ENCODE measurements around the gene STAG1. TPM values are rescaled to one million over a fixed set of nuclear protein-coding genes. Genes with fewer than 3 reads are reported as not detected.

Gene STAG1
- total RNA-seq, 1 experiment from 2014 or later: 34.6 TPM

DNA sequence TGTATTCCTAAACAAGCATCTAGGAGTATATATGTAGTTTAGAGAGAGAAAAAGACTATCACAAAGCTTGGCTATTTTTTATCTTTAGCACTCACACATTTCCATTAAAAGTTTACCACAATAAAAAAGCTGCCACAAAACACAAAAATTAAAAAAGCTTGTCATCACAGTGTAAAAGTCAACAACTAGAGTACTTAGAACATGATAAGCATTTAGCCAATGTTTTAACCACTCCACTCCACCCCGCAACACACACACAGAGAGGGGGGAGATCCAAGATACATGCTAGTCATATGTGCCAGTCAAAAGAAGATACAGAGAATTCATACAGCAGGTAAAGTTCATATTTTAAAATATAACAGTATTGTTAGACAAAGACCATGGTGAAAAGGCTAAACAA, 79.7 kb downstream of the STAG1 start:
- no peak for DNase-seq
- H3K4ac ChIP-seq (ENCODE audit: low read depth, low read length): no peak overlapping the region
- no peak overlapping the region for H2BK120ac ChIP-seq (ENCODE audit: low read depth, low read length, poor library complexity, severe bottlenecking)
- no peaks in the 10 kb centered on the region for H3K23me2 ChIP-seq (ENCODE audit: insufficient read length, low read depth, low read length, poor library complexity, severe bottlenecking)
- no peak overlapping the region for H3K56ac ChIP-seq (ENCODE audit: insufficient read length, low read depth, low read length)
- H3K79me2 ChIP-seq (ENCODE audit: insufficient read depth, low read length): peaks cover 3% of the 10 kb centered on the region; the same call in 1 of the 2 replicates
- no peak overlapping the region for H2BK15ac ChIP-seq (ENCODE audit: low read depth, low read length)
- Mint-ChIP-seq H3K4me3 (no peak overlapping the region), H3K9me3 (no peaks in the 10 kb centered on the region; a peak in 1 of 5 replicates), H3K4me1 (no peaks in the 10 kb centered on the region; a peak in 1 of 4 replicates), H3K27me3 (ENCODE audit: low read depth) (no peaks in the 10 kb centered on the region), H3K36me3 (ENCODE audit: insufficient read depth in 1 of 3, low read depth in 3 of 3) (peaks cover 0 to 6% (median 0%) of the 10 kb centered on the region in 3 experiments; a peak in 1 of 7 replicates), H3K27ac (peak overlapping the region in 1 of 3 experiments; percentile 85; a peak in 1 of 7 replicates)
- H2BK12ac ChIP-seq (ENCODE audit: insufficient read length, low read depth, low read length): no peak overlapping the region
- no peak overlapping the region for H2AK5ac ChIP-seq (ENCODE audit: insufficient read length, low read length)
- no peak overlapping the region for H2BK20ac ChIP-seq (ENCODE audit: low read depth, low read length, poor library complexity, severe bottlenecking)
- H4K20me1 ChIP-seq (ENCODE audit: control insufficient read depth, insufficient read depth, insufficient read length): no peaks in the 10 kb centered on the region
- H4K91ac ChIP-seq (ENCODE audit: insufficient read length, low read depth, low read length): no peak overlapping the region
- no peak overlapping the region for H4K8ac ChIP-seq (replicated peaks; ENCODE audit: insufficient read length, low read depth, low read length)
- H3K14ac ChIP-seq (ENCODE audit: insufficient read depth, low read length): no peak overlapping the region
- H3K27me3 ChIP-seq (ENCODE audit: insufficient read depth, low read length): no peaks in the 10 kb centered on the region
- H2BK5ac ChIP-seq (ENCODE audit: insufficient read length, low read length): no peak overlapping the region
- no peak overlapping the region for H2AFZ ChIP-seq (ENCODE audit: low read length)
- no peak overlapping the region for H3K18ac ChIP-seq (ENCODE audit: insufficient read length, low read depth, low read length)
- no CpG with 5 or more reads among the region's 1 CpG for WGBS (ENCODE audit: extremely low coverage, insufficient read length, low lambda C conversion rate)
- H3K9me3 ChIP-seq (ENCODE audit: control insufficient read depth, low read depth, low read length): no peaks in the 10 kb centered on the region
- no peak overlapping the region for H4K5ac ChIP-seq (ENCODE audit: insufficient read length, low read depth, low read length)
- no peak overlapping the region for H3K4me2 ChIP-seq (ENCODE audit: insufficient read depth, insufficient read length, low read length)
- no peak overlapping the region for H3K27ac ChIP-seq (ENCODE audit: insufficient read length, low read depth, low read length)
- no peaks in the 10 kb centered on the region for H3K4me1 ChIP-seq (ENCODE audit: insufficient read depth, low read length)
- H3T11ph ChIP-seq (ENCODE audit: low read length): no peak overlapping the region
- TF ChIP-seq, protein P1, sequence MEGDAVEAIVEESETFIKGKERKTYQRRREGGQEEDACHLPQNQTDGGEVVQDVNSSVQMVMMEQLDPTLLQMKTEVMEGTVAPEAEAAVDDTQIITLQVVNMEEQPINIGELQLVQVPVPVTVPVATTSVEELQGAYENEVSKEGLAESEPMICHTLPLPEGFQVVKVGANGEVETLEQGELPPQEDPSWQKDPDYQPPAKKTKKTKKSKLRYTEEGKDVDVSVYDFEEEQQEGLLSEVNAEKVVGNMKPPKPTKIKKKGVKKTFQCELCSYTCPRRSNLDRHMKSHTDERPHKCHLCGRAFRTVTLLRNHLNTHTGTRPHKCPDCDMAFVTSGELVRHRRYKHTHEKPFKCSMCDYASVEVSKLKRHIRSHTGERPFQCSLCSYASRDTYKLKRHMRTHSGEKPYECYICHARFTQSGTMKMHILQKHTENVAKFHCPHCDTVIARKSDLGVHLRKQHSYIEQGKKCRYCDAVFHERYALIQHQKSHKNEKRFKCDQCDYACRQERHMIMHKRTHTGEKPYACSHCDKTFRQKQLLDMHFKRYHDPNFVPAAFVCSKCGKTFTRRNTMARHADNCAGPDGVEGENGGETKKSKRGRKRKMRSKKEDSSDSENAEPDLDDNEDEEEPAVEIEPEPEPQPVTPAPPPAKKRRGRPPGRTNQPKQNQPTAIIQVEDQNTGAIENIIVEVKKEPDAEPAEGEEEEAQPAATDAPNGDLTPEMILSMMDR (conservative IDR thresholded peaks at IDR 0.05): no peak
- no peak overlapping the region for H3K23ac ChIP-seq (ENCODE audit: insufficient read length, low read depth, low read length)
- H3K9ac ChIP-seq (ENCODE audit: extremely low read depth, insufficient read length, low read length): no peak overlapping the region
- H3K79me1 ChIP-seq (ENCODE audit: insufficient read depth, low read depth, low read length, poor library complexity, severe bottlenecking): no peaks in the 10 kb centered on the region

All from H9 (cell line).